Measurements from ENCODE around the gene PROZ.

GRCh38 chr13:113142876-113143275, 15.6 kb upstream of the PROZ start:
- TF ChIP-seq POLR2A (IDR thresholded peaks at IDR 0.05) (no peak), EP300 (IDR thresholded peaks at IDR 0.05) (no peak), CTCF (IDR thresholded peaks at IDR 0.05) (no peak)
